Measurements from ENCODE around the gene CAMTA1. TPM values are rescaled to one million over a fixed set of nuclear protein-coding genes. Genes with fewer than 3 reads are reported as not detected.
"Not testable (repeated sequence)": the region's sequence is repeated elsewhere in the genome, so short reads cannot be mapped to it uniquely, and the experiment has no call there.

CAMTA1 gene
- total RNA-seq, 1 donor from 2014 or later, result 77.6 TPM

GRCh38 chr1:7707527-7707926, 922.3 kb downstream of the CAMTA1 start:
- DNase-seq (ENCODE audit: low read depth), result peak; percentile 47
- Histone ChIP-seq H3K27ac (ENCODE audit: low read depth, low read length) (no peak overlapping the region), H3K79me2 (ENCODE audit: insufficient read depth, low read length) (no peaks in the 10 kb centered on the region), H2AFZ (ENCODE audit: low read depth, low read length) (no peak overlapping the region), H3K4me1 (ENCODE audit: insufficient read depth, low read length) (peaks cover 3% of the 10 kb centered on the region), H3K4me3 (ENCODE audit: insufficient read depth, low read depth, low read length) (no peak overlapping the region), H3K9ac (ENCODE audit: low read length) (no peak overlapping the region), H3K4me2 (ENCODE audit: low read length) (no peak overlapping the region), H4K20me1 (ENCODE audit: insufficient read depth, low read length) (peaks cover 4% of the 10 kb centered on the region), H3K27me3 (ENCODE audit: insufficient read depth, low read length) (peaks cover 25% of the 10 kb centered on the region), H3K36me3 (ENCODE audit: insufficient read depth, low read length) (no peaks in the 10 kb centered on the region), H3K9me3 (ENCODE audit: insufficient read depth, low read depth, low read length) (no peaks in the 10 kb centered on the region)
- H3K36me3 Mint-ChIP-seq (ENCODE audit: low read depth, unreplicated experiment), result peaks cover 1% of the 10 kb centered on the region
- H3K9me3 Mint-ChIP-seq (ENCODE audit: unreplicated experiment), result peaks cover 2% of the 10 kb centered on the region
- no peak for FAIRE-seq
- H3K27me3 Mint-ChIP-seq (ENCODE audit: low read depth, unreplicated experiment), result peaks cover 10% of the 10 kb centered on the region
- H3K4me1 Mint-ChIP-seq (ENCODE audit: low read depth, unreplicated experiment), result no peaks in the 10 kb centered on the region
- no peak for TF ChIP-seq CTCF (IDR thresholded peaks at IDR 0.05; ENCODE audit: insufficient read depth, low read depth, low read length)
- no peak for TF ChIP-seq EZH2 (IDR thresholded peaks at IDR 0.05; ENCODE audit: insufficient read depth, low read length)
- no peak overlapping the region for H3K4me3 Mint-ChIP-seq (ENCODE audit: unreplicated experiment)
- no peak overlapping the region for H3K27ac Mint-ChIP-seq (ENCODE audit: unreplicated experiment)

- H3K9me3 ChIP-seq (ENCODE audit: insufficient read depth, low read depth, low read length); FAIRE-seq; H2AFZ ChIP-seq (ENCODE audit: low read depth, low read length); H3K9me3 Mint-ChIP-seq (ENCODE audit: unreplicated experiment); H3K4me3 Mint-ChIP-seq (ENCODE audit: unreplicated experiment); H3K79me2 ChIP-seq (ENCODE audit: insufficient read depth, low read length); H3K4me1 ChIP-seq (ENCODE audit: insufficient read depth, low read length); H3K36me3 Mint-ChIP-seq (ENCODE audit: low read depth, unreplicated experiment); H3K27ac Mint-ChIP-seq (ENCODE audit: unreplicated experiment); H3K4me2 ChIP-seq (ENCODE audit: low read length); H4K20me1 ChIP-seq (ENCODE audit: insufficient read depth, low read length); DNase-seq (ENCODE audit: low read depth); H3K27ac ChIP-seq (ENCODE audit: low read depth, low read length); H3K4me1 Mint-ChIP-seq (ENCODE audit: low read depth, unreplicated experiment); H3K9ac ChIP-seq (ENCODE audit: low read length); H3K4me3 ChIP-seq (ENCODE audit: insufficient read depth, low read depth, low read length); H3K27me3 Mint-ChIP-seq (ENCODE audit: low read depth, unreplicated experiment); H3K36me3 ChIP-seq (ENCODE audit: insufficient read depth, low read length): not testable (repeated sequence)
- peaks cover 20% of the 10 kb centered on the region for H3K27me3 ChIP-seq (ENCODE audit: insufficient read depth, low read length)
These were observed 922.8 kb downstream of the CAMTA1 start for GRCh38 chr1:7708065-7708464.

GRCh38 chr1:7710859-7711258, 925.6 kb downstream of the CAMTA1 start:
- Histone ChIP-seq H3K9ac (ENCODE audit: low read length) (no peak overlapping the region), H3K79me2 (ENCODE audit: insufficient read depth, low read length) (no peaks in the 10 kb centered on the region), H3K4me1 (ENCODE audit: insufficient read depth, low read length) (no peaks in the 10 kb centered on the region), H3K27ac (ENCODE audit: low read depth, low read length) (no peak overlapping the region), H3K27me3 (ENCODE audit: insufficient read depth, low read length) (peaks cover 8% of the 10 kb centered on the region), H3K4me3 (ENCODE audit: insufficient read depth, low read depth, low read length) (no peak overlapping the region), H4K20me1 (ENCODE audit: insufficient read depth, low read length) (peaks cover 2% of the 10 kb centered on the region), H3K36me3 (ENCODE audit: insufficient read depth, low read length) (no peaks in the 10 kb centered on the region), H3K9me3 (ENCODE audit: insufficient read depth, low read depth, low read length) (no peaks in the 10 kb centered on the region), H2AFZ (ENCODE audit: low read depth, low read length) (no peak overlapping the region), H3K4me2 (ENCODE audit: low read length) (no peak overlapping the region)
- Mint-ChIP-seq H3K27ac (ENCODE audit: unreplicated experiment) (no peak overlapping the region), H3K4me1 (ENCODE audit: low read depth, unreplicated experiment) (no peaks in the 10 kb centered on the region), H3K4me3 (ENCODE audit: unreplicated experiment) (no peak overlapping the region), H3K36me3 (ENCODE audit: low read depth, unreplicated experiment) (peaks cover 1% of the 10 kb centered on the region), H3K27me3 (ENCODE audit: low read depth, unreplicated experiment) (peaks cover 2% of the 10 kb centered on the region), H3K9me3 (ENCODE audit: unreplicated experiment) (peaks cover 2% of the 10 kb centered on the region)
- FAIRE-seq (no peak), DNase-seq (ENCODE audit: low read depth) (no peak)
- TF ChIP-seq EZH2 (IDR thresholded peaks at IDR 0.05; ENCODE audit: insufficient read depth, low read length) (no peak), CTCF (IDR thresholded peaks at IDR 0.05; ENCODE audit: insufficient read depth, low read depth, low read length) (no peak)

All from astrocyte (in vitro differentiated cells and primary cell).